Spleen (tissue), 7 donors: ENCODE results near the gene ESRRB.

Source experiments
- POLR2A ChIP-seq, 3 donors: fragments of 450-650 bp; IDR thresholded peaks; one replicate each; pipeline ENCODE4 v1.5.1; 2017; ENCODE audit warnings: antibody characterized with exemption in 3 of 3, mild to moderate bottlenecking in 1 of 3
- POLR2AphosphoS5 ChIP-seq, 3 donors: sonication (generic); formaldehyde crosslinking; IDR thresholded peaks; one replicate each; pipeline ENCODE4 v1.5.1; 2017; ENCODE audit warnings: antibody characterized with exemption in 3 of 3
- TF ChIP-seq, protein P1 (sequence below), 11 experiments: fragments of 200-600 bp in 7 of 11; fragments of 450-650 bp in 4 of 11; sonication (generic) in 4 of 11; IDR thresholded peaks in 8 of 11; conservative IDR thresholded peaks in 3 of 11; 1 replicate in 7 of 11; 2 replicates in 4 of 11; pipeline versions ENCODE4 v1.4.0 to v1.8.0; 2016 to 2021; ENCODE audit warnings: antibody characterized with exemption in 11 of 11, inconsistent platforms in 4 of 11, mild to moderate bottlenecking in 1 of 11
- donor health status: DM: no; HTN: no; CAD: no; lungs with moderate emphysema.
- donor health status: DM: no; HTN: no; CAD: no.
- donor health status: DM: no; HTN: no; CAD: no.

DNA sequence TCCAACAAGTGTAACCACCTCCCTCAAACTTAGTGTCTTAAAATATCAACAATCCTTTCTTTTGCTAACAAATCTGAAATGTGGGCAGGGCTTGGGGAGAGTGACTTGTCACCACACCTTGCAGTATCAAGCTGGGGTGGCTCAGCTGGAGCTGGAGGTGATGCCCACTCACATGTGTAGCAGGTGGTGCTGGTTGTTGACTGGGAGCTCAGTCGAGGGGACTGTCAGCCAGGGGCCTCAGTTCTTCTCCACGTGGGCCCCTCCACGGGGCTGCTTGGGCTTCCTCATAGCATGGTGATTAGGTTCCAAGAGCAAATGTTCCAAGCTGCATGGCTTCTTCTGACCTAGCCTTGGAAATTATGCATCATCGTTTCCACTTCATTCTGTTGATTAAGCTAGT lies 32.6 kb upstream of the ESRRB start:
- TF ChIP-seq POLR2A (IDR thresholded peaks at IDR 0.05) (no peak), POLR2AphosphoS5 (IDR thresholded peaks at IDR 0.05) (no peak)
- TF ChIP-seq, protein P1, sequence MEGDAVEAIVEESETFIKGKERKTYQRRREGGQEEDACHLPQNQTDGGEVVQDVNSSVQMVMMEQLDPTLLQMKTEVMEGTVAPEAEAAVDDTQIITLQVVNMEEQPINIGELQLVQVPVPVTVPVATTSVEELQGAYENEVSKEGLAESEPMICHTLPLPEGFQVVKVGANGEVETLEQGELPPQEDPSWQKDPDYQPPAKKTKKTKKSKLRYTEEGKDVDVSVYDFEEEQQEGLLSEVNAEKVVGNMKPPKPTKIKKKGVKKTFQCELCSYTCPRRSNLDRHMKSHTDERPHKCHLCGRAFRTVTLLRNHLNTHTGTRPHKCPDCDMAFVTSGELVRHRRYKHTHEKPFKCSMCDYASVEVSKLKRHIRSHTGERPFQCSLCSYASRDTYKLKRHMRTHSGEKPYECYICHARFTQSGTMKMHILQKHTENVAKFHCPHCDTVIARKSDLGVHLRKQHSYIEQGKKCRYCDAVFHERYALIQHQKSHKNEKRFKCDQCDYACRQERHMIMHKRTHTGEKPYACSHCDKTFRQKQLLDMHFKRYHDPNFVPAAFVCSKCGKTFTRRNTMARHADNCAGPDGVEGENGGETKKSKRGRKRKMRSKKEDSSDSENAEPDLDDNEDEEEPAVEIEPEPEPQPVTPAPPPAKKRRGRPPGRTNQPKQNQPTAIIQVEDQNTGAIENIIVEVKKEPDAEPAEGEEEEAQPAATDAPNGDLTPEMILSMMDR (IDR thresholded peaks at IDR 0.05 in 8 of 11, conservative IDR thresholded peaks at IDR 0.05 in 3 of 11): no peak
